ACHN (cell line): Measurements from ENCODE around the gene LCN10.

Experiments
- DNase-seq: peaks from one replicate; pipeline ENCODE4 v3.0.0-alpha.2; 2015
- in situ Hi-C: cut with HindIII; loops from 2 replicates; pipeline ENCODE4 v1.10.0; 2017; ENCODE audit warnings: low sequenced_read_pairs, low pct_ligation_motif_present, low pct_unique_long_range_greater_than_20kb

The LCN10 gene

DNA sequence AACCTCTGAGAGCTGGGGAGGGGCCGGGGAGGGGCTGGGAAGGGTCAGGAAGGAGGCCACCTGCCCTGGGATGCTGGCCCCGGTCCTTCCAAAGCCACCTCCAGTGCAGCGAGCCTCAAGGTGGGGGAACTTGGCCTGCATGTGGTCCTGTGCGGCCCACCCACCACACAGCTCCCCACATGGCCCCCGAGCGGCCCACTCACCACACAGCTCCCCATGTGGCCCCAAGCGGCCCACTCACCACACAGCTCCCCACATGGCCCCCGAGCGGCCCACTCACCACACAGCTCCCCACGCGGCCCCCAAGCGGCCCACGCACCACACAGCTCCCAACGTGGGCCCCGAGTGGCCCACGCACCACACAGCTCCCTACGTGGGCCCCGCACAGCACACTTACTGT is 2.0 kb upstream of the LCN10 start:
- in situ Hi-C loops: no loop called here
- no peak for DNase-seq

DNA sequence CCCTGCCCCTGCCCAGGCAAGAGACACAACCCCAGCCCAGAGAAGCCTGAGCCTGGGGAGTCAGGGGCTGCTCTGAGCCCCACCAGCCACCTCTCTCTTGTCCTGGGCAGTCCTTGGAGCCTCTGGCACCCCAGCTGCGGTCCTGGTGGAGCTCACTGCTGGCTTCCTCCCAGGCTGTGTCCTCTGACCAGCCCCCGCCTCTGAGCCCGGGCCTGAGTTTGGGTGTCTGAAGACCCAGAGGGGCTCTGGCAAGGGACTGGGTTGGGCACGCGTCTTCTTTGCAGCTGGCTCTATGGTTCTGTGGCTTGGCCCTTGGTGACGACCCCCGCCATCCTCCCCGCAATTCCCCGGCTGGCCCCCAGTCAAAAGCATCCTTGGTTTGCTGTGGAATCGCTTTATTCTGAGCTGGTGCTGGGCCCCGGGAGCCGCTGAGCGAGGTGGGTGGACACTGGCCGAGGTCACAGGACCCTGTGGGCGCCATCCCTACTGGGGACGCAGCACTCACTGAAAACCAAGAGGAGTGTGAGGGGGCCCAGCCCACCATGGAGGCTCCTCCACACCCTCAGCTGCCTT is 985 bp upstream of the LCN10 start:
- in situ Hi-C loops: no loop called here
- DNase-seq: no peak

DNA sequence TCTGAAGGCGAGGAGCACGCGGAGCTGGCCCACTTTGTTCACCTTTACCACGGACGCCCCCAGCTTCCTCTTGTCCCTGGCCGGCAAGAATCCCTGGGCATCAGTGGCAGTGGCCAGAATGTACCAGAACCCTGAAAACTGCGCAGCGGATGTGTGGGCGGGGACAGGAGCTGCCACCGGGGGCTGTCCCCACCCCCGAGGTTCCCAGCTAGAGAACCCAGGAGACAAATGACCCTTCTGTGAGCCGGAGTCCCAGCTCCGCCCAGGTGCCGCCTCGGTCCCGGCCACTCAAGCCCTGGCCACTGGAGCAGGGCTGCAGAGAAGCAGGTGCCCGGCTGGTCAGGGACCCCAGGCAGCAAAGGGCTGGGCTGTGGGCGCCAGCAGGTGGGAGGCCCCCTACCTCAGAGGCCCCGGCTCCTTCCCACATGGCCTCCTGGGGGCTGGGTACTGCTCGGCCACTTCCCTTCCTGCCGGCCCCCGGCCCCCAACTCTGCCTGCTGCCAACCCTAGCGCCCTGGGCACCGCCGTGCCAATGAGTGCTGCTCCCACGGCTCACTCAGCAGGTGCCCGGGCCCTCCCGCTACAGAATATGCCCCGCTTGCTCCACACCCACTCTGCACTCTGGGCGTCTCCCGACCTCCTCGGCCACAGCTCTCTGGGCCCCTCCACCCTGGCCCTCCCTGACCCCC is 713 bp downstream of the LCN10 start:
- in situ Hi-C loops: no loop called here
- no peak for DNase-seq

DNA sequence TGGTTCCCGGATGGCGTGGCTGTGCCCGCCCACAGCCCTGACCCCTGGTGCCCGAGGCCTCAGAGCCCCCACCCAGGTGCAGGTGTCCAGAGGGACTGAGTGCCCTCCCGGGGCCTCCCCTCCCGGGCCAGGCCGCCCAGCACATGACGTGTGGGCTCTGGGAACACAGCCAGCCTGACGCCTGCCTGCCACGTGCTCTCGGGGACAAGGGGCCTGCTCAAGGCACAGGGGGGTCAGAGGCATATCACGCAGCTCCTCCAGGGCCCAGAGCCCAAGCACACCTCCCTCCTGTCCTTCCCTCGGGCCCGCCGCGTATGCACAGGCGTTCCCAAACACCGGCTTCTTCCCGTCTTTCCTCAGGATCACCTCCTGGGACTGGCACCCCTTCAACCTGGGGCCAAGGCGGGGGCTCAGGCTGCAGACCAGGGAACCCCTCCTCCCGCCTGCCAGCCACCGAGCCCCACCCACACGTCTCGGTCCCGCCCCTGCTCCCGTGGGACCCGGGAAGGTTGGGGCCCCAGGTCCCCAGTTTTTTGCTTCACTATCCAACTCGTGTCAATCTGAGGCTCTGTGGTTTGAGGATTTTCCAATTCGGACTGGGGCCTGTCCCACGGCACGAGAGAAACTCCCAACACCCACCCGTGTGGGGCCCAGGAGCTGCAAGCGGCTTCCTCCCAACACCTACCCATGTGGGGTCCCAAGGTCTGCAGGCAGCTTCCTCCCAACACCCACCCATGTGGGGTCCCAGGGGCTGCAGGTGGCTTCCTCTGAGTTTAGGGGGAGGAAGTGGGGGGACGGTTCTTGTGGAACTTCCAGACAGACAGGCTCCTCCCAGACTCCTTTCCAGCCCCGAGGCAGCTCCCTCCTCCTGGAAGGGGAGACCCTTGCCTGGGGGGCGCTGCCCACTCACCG is 1.5 kb downstream of the LCN10 start:
- no peak for DNase-seq
- in situ Hi-C loops: no loop called here

DNA sequence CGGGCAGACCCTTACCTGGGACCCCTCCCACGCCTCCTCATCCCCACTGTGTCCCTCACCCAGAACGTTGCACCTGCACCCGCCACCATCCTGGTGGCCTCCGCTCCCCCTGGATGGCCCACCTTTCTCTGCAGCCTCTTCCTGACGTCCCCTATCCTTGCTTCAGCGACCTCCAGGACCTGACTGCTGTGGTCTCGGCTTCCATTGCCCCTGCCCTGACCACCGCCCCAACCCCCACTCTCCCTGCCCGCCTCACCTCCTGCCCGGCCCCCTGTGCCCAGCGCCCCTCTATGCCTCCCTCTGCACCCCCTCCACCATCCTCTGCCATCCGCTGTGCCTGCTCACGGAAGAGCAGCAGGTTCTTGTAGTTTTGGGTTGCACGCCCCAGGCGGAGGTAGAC is 2.2 kb downstream of the LCN10 start:
- no peak for DNase-seq
- in situ Hi-C loops: no loop called here

DNA sequence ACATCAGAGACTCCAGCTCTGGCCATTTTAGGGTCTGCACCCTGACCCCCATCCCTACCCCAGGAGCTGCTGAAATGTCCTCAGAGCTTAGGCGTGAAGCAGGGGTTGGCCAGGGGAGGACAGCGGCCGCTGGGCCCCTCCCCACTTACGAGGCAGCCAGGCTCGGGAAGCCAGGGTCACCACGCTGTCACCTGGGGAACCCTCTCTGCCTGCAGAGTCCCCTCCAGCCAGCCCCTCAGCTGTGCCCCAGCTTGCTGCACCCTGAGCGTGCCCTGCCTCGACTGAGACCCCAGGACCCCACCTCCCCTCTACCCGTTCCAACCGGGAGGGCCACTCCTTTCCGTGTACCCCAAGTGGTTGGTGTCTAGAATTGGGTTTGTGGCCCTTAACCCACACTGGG is 2.7 kb downstream of the LCN10 start:
- DNase-seq: no peak

DNA sequence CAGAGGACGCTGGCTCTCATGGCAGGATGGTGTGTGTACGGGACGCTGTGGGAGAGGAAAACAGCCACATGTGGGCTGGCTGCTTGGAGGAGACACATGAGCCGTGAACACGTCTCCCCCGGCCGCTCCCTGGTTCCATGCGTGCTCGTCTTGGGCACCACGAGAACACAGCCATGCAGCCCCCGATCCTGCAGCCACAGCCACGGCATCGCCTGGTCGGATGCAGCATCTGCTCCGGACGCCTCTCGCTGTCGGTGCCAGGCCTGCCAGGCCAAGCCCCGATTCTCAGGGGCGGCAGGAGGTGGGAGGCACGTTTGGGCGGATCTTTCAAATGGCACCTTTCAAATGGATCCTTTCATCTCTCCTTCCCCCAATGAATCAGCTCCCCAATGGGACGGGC is 3.2 kb downstream of the LCN10 start:
- in situ Hi-C loops: no loop called here
- no peak for DNase-seq

More for the DNA sequence above, 2.7 kb downstream of the LCN10 start:
- in situ Hi-C loops: no loop called here

DNA sequence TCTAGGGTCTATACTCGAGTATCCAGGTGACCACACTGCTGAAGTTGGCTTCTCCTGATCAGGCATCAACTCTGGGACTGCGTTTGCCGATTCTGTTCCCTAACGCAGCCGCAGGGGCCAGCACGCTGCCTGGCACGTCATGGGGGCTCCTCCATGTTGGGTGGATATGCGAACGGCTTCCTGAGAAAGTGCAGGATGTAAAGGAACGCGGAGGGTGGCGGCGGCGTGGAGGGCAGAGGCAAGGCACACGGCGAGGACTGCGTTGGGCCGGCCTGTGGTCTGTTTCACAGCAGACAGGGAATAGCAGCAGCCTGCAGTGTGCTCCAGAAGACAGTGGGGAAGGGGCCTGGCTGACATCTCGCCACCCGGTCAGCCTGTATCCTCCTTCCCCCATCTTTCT is 3.8 kb downstream of the LCN10 start:
- in situ Hi-C loops: no loop called here
- no peak for DNase-seq

DNA sequence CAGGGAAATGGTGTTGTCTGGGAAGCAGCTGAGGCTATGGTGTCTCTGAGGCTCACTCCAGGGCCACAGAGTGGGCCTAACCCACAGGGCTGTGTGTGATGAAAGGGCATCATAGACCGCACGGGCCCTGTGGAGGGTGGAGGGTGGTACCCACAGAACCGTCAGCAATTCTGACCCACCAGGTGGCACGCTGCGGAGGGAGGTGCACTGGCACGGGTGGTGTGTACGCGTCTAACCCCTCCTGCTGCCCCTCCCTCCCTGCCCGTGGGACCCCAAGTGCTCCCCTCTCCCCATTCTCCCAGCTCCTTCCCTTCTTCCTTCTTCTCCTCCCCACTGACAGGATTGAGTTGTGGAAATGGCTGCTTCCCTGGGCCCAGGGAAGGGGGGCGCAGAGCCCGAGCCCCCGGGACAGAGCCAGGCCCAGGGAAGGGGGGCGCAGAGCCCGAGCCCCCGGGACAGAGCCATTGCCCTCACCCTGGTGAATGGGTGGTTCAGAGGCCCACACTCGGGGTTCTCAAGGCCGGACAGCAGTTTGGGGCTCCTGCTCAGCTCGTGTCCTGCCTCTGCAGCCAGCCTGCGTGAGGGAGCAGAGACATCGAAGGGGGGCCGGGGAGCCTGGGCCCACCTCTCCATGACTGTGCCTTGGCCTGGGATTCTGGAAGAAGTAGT is 6.8 kb downstream of the LCN10 start:
- in situ Hi-C loops: no loop called here
- DNase-seq: no peak

DNA sequence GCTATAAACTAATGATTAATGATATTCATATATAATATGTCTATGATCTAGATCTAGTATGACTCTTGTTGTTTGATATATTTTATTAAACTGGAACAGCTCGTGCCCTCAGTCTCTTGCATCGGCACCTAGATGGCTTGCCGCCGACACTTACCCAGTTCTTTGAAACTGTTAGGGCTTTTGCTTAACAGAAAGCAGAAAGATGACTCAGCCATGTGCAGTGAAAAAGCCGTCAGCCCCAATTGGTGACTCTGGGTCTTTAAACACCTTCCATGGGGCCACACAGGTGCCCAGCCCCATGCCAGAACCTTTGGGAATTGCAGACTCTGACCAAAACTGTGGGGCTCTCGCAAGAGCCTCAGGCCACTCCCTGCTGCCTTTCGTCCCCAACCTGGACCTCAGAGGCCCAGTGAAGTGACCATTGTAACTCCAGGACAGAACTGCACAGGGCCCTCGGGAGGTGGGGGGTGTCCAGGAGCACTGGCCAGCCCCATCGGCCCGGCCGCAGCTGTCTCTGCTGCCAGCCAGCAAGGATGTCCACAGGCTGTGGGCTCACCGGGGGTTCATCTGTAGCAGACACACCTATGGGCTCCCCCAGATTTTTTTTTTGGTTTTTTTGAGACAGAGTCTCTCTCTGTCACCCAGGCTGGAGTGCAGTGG is 7.8 kb downstream of the LCN10 start:
- in situ Hi-C loops: no loop called here
- no peak for DNase-seq

DNA sequence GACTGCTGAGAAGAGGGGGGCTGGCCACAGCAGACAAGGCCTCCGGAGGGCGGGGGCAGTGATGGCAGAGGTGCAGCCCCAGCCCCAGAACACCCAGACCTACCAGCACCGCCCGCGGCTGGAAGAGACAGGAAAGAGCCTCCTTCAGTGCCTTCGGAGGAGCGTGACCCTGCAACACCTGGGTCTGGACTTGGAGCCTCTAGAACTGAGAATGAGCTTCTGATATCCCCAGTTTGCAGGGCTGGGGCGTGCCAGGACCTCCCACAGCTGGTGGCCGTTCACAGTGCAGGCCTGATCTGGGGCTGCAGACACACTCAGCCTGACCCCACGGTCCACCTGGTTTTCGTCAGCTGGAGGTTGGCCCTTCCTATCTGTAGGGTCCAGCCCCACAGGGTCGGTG is 9.1 kb downstream of the LCN10 start:
- in situ Hi-C loops: no loop called here
- no peak for DNase-seq

DNA sequence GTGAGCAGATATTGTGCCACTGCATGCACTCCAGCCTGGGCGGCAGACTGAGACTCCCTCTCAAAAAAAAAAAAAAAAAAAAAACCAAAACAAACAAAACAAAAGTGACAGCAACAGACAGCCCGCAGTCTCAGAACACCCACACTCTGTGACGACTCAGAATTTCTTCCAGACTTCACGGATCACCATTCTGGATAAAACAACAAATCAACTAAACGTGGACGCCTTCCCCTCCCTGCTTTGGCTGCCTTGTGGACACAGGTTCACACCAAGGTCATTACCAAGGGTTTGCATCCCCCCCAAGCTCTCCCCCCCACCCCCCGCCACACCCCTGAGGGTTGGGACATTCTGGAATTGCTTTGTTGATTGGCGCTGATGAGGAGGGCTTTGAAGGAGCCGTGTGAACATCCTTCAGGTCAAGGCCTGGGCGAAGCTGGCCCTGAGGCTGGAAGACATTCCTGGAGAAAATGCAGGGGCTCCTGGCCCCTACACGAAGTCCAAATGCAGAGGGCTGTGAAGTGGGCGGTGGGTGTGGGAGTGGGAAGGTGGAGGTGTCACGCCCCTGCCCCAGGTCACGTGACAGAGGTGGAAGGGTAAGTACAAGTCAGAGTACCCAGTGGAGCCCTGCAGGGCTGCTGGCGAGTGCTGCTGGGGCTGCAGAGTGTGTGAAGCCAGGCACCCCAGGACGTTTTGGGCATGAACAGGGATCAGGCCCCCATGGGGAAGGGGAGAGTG is 10.1 kb downstream of the LCN10 start:
- no peak for DNase-seq
- in situ Hi-C loops: no loop called here

DNA sequence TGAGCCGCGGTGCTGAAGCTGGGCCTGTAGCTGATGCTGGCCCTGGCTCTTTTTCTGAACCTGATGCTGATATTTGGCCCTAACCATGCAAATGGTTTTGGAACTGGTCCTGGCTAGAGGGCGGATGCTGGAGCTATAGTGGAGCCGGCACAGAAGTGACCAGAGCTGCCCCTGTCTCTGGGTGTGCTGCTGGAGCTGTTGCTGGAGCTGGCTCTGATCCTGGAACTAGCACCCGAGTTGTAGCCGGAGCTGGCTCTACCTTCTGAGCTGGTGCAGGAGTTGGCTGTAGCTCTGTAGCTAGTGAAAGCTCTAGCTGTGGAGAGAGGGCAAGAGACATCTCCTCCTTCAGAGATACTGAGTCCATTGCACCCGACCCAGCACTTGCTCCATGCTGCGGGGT is 12.8 kb downstream of the LCN10 start:
- in situ Hi-C loops: no loop called here
- no peak for DNase-seq

DNA sequence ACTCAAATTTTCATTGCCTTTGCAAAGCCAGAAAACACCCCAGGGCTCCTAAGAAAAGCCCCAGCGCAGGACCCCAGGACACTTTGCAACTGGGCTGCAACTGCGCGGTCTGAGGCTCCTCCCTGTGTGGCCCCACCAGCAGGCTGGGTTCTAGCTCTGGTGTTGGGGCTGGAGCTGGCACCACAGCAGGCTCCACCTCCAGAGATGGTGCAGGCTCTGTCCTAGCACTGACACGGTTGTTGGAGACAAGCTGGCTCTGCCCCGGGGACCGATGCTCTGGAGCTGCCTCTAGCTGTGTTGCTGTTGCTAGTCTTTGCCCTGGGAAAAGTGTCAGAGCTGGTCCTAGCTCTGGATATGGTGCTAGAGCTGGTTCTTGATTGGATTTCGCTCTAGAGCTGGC is 13.6 kb downstream of the LCN10 start:
- in situ Hi-C loops: no loop called here
- DNase-seq: no peak

DNA sequence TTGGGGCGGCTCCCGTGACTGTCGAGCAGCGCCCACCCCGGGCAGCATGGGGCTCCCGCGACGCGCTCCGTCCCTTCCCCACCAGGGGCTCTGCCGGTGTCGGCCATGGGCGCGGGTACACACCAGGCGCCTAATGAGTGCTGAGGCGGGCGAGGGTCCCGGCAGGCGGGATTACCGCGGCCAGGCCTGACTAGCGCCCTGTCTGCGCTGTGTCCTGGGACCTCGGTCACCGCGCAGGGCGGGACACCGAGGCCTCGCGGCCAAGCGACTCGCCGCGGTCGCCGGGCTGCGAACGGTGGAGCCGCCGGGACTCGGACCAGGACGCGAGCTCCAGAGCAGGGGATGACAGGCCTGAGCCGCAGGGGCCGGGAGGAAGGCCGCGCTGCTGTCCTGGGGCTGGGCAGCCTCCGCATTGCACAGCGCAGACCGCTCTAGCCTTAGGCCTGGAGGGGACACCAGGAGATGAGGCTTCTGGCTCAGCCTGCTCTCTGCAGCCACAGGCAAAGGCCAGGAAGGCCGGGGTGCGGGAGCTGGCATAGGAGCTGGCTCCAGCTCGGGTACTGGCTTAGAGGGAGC is 14.1 kb downstream of the LCN10 start:
- in situ Hi-C loops: no loop called here
- DNase-seq: peak; percentile 21

DNA sequence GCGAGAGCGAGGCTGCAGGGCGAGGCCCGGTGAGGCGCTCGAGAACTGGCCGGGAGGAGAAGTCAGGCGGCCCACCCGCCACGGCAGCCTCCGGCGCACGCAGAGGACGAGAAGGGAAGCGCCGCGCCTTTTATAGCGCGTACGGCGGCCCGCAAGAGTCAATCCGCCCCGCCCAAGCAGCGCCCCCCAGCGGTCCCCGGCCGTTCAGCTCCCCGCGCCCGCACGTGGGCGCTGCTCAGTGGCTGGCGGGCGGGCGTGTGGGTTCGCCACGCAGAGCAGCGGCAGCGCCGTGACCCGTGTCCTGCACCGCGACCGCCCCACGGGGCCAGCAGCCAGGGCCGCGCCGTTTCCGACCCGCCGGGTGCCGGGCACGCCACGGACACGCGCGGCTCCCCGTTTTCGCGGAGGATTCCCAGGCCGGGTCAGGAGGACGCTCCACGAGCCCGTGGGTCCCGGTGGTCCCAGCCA is 14.6 kb downstream of the LCN10 start:
- in situ Hi-C loops: no loop called here
- peak; percentile 79 for DNase-seq

DNA sequence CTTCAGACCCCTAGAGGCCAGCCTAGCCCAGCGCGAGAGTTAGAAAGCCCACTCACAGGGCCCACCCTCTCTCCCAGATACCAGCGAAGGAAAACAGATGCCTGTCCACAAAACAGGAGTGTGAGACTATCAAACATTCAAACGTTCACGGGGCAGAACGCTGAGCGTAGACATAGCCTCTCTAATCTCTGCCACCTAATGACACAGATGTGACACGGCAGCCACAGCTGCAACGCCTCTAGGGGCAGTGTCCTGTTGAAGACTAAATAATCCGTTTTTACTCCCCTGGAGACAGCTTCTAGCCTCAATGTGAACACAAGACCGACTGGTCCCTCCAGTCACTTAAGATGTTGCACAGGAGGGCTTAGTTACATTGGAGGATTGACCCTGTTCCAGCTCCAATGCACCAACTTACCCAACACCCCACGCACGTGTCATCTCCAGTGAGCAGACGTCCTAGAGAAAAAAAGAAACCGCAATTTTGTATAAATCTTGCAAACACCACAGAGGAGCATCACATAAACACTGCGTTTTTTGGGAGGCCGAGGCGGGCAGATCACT is 16.0 kb downstream of the LCN10 start:
- DNase-seq: no peak

More for the DNA sequence above, 16.0 kb downstream of the LCN10 start:
- in situ Hi-C loops: no loop called here
